HG03060 (cell line): Measurements from ENCODE around the gene SEC22C.

Experiments
- ATAC-seq: cut with Tn5 transposase; IDR thresholded peaks from one replicate; pipeline ENCODE4 v1.9.1; 2021; ENCODE audit warnings: low read depth, moderate number of reproducible peaks; ENCODE audit not compliant: unreplicated experiment

Gene SEC22C

DNA sequence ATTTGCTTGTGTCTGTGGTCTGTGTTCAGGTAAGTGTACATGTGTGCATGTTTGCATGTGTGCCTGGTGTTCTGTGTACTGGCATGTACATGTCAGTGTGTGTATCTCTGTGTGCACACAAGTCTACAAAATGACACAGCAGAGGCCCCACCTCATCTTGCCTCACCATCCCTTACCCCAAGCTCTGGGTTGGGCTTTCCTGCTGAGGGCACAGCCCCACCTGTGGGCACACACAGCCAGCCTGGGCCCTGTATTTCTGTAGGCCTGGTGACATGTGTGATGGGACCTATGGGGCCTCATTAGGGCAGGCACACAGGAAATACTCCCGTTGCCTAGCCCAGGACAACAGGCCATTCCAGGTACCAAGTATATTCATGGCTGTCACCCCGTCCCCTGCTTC is 65.8 kb downstream of the SEC22C start:
- no peak for ATAC-seq

DNA sequence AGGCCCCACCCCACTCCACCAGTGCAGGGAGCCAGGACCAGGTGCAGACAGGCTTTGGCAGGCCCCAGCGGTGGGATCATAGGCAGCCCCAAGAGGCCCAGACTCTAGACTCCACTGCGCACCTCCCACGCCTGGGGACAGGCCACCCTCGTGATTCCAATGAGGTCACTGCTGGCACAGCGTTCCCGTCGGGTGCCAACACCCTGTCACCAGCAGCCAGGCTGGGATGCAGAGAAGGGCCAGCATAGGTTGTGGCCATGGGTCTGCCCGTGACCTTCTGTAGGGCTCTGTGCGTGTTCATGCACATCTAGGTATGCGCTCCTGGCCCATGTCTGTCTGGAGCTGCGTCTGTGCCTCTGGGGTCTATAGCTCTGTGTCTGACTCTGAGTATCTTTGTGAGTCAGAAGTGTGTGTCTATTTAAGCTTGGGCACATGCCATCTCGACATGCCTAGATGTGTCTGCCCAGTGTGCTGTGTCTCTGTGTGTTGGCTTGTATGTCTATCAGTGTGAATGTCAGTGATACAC is 66.3 kb downstream of the SEC22C start:
- no peak for ATAC-seq

- ATAC-seq: no peak
These were observed 66.9 kb downstream of the SEC22C start for GRCh38 chr3:42514876-42515275.

GRCh38 chr3:42513521-42513920 is 68.2 kb downstream of the SEC22C start:
- ATAC-seq: no peak

- ATAC-seq: no peak
These were observed 68.6 kb downstream of the SEC22C start for GRCh38 chr3:42513121-42513520.

DNA sequence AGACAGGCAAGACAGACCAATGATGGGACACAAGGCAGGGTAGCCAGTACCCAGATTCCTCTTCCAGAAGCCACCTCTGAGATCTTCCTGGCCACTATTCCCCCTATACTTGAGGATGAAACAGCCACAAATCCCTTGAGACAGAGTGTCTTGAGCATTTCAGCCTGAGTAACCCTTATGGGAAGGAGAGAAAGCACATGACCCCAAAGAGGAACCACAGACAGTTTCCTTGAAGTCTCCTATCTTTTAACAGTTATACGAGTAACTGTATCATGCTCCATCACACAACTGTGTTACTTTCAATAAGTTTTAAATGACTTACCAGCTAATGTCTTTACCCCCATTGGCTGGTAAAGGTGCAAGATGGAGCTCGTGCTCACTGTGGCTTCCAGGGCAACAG is 70.0 kb downstream of the SEC22C start:
- ATAC-seq: no peak

DNA sequence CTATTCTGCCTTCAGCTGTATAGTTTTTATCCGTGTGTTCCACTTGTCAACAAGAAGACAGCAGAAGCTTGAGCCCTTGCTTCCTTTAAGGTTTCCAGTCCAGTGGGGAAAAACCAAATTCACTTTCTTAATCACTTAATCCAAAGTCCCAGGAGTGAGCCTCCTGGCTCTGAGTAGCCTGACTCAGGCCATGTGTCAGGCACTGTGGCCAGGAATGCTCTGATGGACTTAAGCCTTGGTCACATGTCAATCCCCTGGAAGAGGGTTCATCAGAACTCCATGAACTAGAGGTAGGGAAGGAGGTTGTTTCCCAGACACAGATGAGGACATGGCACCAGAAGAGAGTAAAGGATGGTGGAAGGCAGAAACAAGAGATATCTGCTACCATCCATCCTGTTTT is 70.6 kb downstream of the SEC22C start:
- no peak for ATAC-seq

DNA sequence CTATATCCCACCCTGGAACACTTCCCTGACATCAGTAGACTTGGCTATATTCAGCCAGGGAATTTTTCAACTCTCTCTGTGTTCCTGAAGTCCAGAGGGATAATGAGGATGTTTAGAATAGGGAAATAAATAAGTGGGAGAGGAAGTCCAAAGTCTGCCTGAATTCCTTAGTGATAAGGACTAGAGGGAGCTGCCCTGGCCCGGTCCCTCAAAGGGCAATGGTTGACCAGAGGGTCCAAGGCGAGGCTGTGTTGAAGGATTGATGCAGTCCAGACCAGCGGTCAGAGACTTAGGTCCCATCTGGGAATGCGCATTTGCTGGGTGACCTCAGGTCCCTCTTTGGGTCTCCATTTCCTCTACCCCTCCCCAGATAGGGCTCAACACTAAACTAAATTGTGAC is 71.4 kb downstream of the SEC22C start:
- ATAC-seq: no peak

DNA sequence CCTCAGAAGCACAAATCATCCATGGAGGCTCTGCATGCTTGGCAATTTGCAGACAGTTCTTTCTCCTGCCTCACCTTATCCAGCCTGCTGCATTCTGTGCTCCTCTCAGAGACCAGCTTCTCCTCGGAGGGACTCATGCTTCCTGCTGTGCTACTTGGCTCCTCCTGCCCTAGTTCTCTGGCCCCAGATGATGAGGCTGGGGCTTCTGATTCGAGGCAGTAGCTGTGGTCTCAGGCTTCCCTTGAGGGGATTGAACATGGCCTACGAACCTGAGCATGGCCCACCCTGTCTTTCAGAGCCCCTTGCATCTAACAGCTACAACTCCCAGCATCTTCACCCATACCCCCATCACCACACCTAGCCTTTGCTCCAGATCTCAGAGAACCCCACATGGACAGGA is 72.7 kb downstream of the SEC22C start:
- ATAC-seq: no peak

DNA sequence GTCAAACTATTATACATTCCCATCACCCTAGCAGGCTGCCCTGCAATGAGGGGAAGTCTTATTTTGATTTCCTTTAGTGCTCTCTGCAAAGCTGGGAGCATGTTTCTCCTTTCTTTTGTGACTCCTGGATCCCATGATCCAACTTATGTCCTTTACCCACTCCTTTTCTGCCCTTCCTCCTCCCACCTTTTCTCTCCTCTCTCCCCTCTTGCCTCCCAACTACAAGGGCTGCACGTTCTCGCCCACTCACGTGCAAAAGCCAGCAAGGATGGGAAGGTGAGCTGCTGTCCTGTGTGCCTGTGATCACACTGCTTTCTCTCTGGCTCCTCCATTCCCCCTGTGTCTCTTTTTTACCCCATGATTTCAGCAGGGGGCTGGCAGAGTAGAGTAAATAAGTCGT is 73.2 kb downstream of the SEC22C start:
- no peak for ATAC-seq

GRCh38 chr3:42507761-42508335 is 73.9 kb downstream of the SEC22C start:
- no peak for ATAC-seq

DNA sequence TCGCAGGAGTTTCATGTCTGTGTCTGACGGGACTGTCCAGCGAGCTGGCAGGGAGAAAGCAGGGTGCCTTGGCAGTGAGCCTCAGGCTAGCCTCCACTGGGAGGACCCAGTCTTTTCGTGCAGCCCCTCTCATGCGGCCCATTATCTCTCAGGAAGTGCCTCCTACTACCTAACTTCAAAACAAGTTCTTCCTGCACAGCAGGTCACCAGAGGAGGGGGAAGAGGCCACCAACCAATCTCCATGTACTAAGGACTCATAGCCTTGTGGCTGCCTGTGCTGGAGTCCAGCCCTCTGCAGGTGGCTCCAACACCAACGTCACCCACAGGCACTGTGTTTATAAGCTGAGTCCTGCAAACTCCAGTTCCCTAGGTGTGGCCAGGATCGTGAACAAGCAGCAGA is 74.5 kb downstream of the SEC22C start:
- no peak for ATAC-seq

DNA sequence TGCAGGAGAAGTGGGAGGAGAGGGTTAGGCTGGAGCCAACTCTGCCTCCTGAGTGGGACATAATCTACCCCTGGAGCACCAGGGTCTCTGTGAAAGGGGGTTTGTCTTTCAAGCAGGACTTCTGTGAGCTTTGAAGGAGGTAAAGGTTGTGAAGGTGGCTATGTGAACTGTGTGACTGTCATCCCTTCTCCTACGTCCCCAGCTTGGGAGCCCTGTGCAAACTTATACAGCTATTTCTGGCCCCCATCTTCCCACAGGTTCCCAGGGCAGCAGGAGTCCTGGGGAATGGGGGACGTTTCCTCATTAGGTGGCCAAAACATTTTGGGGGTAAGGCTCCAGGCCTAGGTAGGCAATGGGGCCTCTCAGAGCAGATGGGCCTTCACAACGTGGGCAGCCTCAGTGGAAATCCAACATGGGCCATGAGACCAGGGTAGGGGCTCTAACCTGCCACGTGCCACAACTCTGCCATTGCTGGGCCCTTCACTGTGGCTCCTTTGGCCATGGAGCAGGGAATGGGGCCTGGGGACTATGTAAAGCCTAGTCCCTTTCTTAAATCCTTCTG is 75.8 kb downstream of the SEC22C start:
- no peak for ATAC-seq

DNA sequence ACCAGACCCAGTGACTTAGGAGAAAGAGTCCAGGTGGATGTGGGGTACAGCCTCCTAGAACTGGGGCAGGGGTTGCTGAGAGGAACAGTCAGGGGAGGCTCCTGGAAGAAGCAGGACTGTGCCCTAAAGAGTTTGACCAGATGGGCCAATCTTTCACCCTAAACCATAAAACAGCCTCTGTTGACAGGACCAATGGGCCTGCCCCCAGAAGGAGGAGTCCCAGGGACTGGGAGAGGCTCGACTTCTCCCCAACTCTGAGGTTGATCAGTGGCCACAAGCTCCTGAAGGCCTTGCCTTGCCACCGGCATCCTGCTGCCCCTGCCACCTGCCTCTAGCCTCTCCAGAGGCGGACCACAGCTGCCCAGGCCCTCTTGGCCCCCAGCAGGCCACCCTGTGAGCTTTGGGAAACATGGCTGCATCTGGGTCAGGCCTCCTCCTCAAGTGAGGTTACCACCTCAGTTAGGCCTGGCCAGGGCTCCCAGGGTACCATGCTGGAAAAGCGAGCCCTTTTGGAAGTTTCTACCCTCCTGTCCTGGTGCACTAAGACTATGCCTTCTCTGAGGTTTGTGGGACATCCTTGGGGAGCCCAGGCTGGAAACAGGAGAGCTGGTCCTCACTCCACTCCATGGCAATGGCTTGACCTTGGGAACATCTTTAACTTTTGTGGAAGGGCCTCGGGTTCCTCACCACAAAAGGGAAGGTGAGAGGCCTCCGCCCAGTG is 76.5 kb downstream of the SEC22C start:
- no peak for ATAC-seq

- no peak for ATAC-seq
These were observed 77.2 kb downstream of the SEC22C start for GRCh38 chr3:42504334-42505127.

GRCh38 chr3:42503957-42504333 is 77.8 kb downstream of the SEC22C start:
- no peak for ATAC-seq

DNA sequence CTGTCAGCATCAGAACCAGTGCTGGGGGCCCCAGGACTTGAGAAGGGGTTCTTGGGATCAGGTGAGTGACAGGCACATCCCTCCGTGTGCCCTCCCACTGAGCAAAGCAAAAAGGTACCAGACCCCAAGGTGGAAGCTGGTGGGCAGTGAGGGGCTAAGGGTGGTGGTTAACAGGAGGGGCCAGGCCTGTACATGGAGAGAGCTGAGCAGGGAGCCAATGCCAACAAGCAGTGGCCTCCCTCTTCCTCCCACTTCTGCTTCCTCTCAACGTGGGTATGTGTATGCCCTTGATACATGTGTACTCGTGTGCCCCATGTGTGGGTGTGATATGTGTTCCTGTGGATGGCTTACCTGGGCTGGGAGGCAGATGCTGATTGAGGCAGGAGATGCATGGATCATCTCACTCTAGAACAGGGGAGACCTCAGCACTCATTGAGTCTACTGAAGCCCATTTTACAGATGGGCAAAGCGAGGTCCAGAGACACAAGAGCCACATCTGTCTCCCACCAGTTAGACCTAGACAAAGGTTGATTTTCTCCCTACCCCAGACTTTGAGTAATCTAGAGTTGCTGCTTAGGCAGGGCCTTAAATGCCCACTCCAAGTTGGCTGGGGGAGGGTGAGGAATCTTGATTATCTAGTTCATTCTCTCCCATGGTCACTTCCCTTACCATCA is 78.4 kb downstream of the SEC22C start:
- ATAC-seq: no peak

GRCh38 chr3:42502429-42503250 is 79.1 kb downstream of the SEC22C start, which contains the start of gene VIPR1:
TSS of gene VIPR1 (plus strand) at chr3:42502643. CDS start at chr3:42502736, 93 bp downstream.
- ATAC-seq: no peak

GRCh38 chr3:42501681-42502428 is 79.9 kb downstream of the SEC22C start:
- no peak for ATAC-seq
